Activated CD4-positive, alpha-beta T cell treated with anti-CD3 and anti-CD28 coated beads, Interleukin-2, amount 50 U/mL, for 1 hour (primary cell): ENCODE results near the gene PKDREJ.

Source experiments
- DNase-seq: peaks from one replicate; pipeline ENCODE4 v3.0.0-alpha.2; 2020

The PKDREJ gene

DNA sequence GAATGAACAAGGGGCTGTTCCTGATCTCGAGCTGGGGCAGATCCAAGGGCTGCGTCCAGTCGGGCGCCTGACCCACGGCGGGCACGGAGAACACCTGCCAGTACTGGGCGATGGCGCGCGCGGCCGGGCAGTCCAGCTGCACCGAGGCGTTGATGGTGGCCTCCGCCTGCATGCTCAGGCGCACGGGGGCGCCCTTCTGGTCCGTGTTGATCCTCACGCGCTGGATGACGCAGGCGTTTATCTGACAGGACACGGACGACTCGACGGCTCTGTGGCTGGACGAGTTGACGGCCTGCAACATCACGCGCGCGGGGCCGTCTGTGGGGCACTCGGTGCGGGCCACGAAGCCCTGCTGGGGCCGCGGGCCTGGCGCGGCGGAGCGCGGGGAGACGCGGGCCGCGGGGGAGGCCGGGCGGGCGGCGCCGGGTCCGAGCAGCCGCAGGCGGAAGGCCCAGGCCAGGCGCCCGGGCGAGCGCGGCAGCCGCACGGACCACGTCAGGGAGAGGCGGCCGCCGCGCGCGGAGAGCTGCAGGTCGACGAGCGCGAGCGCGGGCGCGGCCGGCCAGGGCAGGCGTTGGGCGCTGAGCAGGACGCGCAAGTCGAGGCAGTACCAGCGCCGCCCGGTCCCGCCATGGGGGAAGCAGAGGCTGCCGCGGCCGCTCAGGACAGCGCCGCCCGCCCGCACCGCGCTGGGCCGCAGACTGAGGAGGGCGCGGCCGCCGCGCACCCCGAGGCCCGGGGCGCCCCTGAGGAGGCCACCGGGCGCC lies 511 bp downstream of the PKDREJ start:
- DNase-seq = peak; percentile 9

DNA sequence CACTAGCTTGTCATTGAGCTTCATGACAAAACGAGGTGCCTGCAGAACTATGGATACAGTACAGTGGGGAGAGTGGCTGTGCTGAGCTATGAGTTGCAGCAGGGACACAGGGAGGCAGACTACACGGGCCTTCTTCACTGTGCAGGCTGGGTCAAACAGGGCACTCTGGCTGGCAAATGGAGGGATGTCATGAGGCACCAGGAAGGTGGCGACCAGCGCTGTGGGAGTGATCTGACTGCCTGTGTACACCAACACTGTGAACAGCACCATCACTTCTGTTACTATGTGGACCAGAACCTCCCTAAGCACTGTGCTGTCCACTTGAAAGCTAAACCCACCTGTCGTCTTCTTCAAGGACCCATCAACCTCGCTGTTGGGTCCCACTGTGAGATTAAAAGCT lies 3.1 kb downstream of the PKDREJ start:
- no peak for DNase-seq

DNA sequence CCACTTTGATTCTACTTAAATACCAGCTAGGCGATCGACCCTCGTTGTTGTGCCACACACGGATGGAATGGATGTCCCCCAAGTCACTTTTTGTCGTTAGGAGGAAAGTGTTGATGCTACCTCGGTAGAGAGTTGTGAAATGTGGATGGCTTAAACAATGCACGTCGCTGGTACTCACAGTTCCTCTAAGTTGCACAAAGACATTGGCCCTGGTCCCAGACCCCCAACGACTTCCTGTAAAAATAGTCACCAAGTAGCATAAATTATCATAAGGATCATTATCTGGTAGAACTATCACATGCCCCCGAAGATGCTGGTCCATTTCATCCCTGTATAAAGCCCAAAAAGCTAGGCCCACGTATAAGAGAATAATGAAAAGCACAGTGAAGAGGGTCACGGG lies 3.8 kb downstream of the PKDREJ start:
- no peak for DNase-seq

DNA sequence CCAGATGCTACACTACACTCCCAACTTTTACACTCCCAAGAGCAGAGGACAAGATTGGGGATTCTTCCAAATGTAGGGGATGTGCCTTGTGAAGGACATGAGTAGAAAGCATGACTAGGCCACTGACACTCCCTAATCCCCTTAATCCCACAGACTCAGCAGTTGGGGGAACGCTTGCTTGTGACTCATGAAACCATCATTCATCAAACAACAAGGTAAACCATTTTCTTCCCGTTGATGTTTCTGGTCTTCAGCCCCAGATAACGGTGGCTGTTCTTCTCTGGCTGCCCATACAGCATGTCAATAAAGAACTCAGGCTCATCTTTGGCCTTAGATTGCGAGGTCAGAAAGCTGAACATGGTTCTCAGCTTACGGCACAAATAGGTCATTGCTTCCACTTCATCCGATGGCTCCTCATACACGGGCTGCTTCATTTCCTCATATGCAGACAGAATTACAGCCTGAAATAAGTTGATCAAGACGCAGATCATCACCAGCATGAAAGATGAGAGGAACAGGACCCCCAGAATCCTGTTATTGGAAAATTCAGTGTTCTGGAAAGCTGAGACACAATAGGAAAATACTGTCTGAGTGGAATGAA lies 6.7 kb downstream of the PKDREJ start:
- no peak for DNase-seq

- DNase-seq = no peak
These were observed 11.2 kb downstream of the PKDREJ start for GRCh38 chr22:46251816-46252380.

DNA sequence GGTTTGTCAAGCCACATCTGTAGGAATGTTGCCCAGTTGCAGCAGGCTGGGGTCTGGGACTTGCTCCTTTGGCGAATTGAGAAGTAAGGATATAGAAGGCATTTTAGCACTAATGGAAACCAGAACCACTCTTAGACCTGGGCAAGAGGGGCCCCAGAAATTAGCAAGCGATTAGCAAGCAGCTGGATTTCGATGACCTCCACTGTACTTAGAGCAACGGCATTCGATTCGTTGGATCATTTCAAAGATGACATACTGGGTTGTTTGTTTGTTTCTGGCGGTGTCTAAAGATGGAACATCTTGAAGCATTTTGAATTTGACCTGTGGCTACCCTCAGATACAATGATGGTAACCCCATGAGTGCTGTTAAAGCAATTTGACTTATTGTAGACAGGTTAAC lies 11.9 kb downstream of the PKDREJ start:
- no peak for DNase-seq

DNA sequence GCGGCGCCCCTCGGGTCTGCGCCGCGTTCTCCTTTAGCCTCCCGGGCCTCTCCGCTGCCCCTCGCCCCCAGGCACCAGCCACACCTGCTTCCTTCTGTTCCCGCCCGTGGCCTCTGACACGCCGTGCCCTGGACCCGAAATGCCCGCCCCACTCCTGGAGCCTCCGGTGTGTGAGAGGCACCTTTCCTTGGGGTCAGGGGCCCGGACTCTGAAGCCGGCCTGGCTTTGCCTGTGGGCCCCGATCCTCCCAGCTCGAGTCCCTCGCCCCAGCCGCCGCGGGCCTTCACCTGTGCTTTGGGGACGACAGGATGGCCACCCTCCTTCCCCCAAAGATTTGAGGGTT lies 12.4 kb downstream of the PKDREJ start:
- no peak for DNase-seq

DNA sequence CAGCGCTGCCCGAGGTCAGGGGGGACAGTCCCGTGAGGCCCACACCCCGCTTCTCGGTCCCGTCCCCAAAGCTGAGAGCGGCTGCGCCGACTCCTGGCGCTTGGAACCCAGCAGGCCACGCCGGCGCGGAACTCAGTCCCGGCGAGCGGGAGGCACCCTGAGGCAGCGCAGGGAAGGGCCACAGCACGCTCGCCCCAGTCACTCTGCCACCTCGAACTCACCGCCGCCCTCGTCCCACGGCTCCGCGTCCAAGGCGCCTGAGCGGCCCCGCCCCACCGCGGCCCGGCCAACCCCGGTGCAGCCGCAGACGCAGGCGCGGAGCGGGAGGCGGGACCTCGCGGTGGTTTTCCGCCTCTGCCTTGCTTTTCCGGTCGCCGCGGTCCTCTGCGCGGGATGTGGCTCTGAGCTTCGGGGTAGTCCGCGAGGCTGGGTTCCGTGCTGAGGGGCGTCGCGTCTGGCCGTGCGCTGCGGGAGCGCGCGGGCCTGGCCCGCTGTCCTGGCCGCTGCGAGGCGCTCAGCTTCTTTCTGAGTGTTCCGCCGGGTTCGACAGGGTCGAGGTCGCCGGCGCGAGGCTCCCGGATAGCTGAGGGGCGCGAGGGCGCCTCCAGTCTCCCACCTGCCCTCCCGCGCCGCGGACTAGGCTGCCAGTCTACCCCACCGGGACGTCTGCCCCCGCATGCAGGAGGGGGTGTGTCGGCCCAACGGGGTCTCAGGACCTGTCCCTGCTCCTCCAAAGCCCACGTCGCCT lies 12.9 kb downstream of the PKDREJ start, which contains the start of gene CDPF1:
Gene CDPF1 (minus strand): TSS at position 259 of the 748 bp plus-strand sequence. CDS start 2,009 bp downstream, outside the sequence.
- peak; percentile 89 for DNase-seq

DNA sequence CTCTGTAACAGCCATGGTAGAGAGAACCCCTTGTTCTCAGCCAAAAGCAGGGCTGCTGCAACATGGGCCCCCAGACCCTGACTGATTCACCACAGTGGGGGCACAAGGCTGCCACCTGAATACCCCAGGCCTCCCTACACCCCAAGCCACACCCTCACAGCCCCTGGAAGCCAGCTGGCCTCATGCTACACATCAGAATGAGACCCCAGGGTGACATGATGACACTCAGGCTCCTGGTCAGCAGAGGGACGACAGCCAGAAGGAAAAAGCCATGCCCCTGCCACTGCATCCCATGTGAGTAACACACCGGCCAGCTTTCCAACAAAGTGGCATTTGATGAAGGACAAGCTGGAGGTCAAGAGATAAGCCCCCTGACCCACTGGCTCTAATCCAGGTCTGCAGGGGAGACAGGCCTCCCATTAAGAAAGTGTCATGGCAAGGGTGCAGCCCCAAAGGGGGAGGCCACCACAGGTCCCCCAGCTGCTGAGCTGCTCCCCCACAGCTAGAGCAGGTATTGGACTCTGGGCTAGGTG lies 15.6 kb downstream of the PKDREJ start:
- no peak for DNase-seq

DNA sequence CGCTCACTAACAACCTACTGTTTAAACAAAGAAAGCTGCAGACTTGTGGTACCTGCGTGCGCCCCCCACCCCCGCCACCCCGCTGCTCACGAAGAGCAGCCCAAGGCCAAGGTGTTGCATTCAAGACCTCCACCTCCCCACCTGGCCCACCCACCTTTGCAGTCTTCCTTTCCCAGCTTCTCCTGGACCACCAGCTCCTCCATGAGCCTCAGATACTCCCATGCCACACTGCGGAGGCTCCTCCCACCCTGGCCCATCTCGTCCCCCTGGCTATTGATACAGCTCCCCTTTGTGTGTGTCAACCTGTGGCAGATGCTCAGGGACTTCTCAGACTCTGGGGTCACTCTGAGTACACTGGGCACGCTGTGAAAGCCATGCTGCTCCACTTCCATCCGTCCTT lies 17.0 kb downstream of the PKDREJ start:
- no peak for DNase-seq

- no peak for DNase-seq
These were observed 17.6 kb downstream of the PKDREJ start for GRCh38 chr22:46245511-46245910.

DNA sequence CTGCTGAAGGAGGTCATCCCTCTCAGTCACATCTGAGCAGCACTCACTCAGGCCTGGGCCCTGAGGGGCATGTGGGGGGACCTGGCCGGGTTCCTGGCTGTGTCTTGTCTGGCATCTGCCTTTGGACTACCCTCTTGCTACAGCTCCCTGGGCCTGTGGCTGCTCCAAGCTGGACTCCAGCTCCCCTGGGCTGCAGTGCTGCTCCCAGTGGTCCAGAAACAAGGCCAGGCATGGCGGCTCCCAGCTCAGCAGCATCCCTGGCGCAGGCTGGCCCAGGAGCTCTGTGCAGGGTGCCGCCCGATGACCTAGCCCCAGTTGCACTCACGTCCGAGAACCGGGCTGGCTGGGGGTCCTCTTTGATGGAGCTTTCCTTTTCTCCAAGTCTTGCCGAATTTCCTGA lies 18.4 kb downstream of the PKDREJ start:
- DNase-seq = no peak

GRCh38 chr22:46242076-46242475 lies 21.1 kb downstream of the PKDREJ start:
- DNase-seq = no peak

DNA sequence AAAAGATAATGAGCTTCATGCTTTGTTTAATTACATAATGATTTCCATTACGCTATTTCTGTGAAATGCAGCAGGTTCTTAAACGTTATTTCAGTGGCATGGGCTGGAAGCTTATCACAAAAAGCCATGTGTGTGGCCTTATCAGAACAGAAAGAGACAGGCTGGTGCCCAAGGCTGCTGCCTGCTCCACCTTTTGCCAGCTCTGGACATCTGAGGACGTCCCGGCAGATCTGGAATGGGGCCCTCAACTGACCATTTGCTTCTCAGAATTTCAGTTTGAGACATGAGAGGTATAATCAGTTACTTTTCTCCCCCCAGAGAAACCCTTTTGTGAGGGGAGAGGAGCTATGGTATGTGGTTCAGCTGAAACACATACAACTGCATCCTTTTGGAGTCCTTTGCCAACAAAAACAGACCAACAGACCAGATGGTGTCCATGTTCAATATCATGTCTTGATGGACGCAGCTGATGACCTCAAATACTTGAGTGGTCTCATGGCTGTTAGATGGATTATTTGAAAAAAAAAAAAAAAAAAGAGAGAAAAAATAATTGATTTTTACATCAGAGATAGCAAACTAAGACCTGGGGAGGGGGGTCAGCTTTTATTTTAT lies 21.6 kb downstream of the PKDREJ start:
- no peak for DNase-seq

DNA sequence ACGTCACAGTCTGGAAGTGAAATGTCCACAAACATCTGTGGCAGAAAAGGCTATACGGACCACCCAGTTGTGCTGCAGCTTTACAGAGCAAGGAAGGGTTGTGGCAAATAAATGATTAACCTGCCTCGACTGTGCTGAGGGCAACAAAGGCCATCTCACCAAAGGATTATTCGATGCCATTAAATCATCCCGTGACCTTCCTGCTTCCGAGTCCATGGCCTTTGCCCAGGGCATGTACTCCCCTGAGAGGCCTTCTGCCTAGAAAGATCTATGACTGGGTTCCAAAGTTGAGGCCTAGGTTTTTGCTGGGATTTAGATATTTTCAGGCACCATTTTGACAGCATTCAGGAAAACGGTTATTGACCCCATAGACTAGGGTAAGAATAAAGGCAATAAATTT lies 22.2 kb downstream of the PKDREJ start:
- DNase-seq = no peak

DNA sequence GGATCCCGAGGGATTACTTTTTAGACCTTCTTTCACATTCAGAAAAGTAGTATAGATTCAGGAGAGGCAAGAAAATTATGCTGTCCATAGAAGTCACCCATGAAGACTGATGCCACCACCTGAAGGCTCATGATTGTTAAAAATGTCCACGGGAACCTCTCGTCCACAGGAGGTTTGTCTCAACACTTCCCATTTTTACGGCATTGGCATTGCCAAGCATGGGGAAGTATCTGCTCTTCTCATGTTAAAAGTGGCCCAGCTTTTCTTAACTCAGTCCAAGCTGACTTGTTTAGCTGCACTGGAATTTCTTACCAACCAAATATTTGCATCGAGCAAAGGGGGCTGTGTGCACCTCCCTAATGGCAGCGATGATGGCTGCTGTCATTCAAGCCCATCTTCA lies 22.6 kb downstream of the PKDREJ start:
- DNase-seq = no peak

DNA sequence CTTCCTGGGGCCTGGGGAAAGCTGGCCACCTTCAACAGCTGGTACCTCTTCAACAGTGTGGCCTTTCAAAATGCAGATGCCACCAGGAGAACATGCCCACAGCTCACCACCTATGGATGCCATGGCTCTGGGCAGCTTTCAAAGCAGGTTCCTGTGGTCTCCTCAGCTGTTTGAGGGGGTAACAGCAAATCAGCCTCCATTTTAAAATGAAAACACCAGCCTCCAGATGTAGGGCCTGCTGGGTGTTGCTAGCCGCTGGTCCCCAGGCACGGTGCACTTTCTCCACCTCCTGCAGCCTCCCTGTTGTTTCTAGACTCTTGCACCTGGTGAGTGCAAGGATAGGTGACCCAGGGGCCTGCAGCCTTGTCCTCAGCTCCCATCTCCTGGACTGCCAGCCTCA lies 23.1 kb downstream of the PKDREJ start:
- DNase-seq = no peak

DNA sequence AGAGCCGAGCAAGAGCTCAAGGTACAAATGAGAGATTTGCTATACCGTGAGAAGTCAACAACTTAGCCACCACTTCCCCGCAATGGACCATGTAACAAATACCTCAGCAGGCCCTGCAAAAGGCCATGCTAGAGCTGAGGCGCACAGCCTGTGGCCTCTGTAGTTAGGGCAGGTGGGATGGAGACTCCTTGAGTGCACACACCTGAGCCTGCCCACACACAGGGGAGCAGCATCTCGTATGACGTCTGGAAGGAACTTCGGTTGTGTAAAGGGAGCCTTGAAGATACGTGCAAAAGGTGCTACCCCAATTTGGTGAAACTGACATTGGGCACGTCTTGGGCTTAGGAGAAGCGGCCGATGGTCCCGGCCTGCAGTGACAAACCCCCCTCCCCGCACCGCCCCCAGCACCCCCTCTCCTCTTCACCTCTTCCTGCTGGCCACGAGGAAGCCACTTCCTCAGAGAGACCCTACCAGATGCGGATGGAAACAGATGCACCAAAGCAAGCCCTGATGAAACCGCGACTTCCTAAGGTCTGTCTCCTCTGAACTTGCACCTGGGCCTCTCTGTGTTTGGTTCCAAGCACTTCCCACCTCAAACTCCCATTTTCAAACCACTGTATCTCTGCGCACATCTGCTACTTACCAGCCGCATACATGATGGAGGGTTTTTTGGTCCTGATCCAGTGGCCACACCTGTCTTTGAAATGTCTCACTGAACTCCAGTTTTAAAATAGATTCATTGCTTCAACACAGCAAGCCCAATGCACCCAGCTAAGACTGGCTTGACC lies 23.7 kb downstream of the PKDREJ start:
- DNase-seq = no peak

DNA sequence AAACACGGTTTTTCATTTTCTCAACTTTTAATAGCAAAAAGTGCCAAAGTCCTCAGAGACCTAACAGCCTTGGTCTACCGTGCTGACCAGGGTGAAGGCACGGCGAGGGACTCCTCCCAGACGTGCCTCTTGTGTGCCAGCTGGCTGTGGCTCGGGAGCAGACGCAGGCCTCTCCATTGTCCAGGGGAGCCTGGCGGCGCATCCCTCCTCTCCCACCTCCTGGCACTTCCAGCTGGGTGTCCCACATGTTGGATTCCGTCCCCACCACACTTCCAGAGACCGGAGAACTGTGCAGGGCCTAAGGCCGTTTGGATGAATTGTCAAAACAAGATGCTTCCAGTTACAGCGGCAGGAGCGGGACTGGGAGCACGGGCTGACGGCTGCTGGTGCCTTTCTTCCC lies 24.6 kb downstream of the PKDREJ start:
- no peak for DNase-seq

DNA sequence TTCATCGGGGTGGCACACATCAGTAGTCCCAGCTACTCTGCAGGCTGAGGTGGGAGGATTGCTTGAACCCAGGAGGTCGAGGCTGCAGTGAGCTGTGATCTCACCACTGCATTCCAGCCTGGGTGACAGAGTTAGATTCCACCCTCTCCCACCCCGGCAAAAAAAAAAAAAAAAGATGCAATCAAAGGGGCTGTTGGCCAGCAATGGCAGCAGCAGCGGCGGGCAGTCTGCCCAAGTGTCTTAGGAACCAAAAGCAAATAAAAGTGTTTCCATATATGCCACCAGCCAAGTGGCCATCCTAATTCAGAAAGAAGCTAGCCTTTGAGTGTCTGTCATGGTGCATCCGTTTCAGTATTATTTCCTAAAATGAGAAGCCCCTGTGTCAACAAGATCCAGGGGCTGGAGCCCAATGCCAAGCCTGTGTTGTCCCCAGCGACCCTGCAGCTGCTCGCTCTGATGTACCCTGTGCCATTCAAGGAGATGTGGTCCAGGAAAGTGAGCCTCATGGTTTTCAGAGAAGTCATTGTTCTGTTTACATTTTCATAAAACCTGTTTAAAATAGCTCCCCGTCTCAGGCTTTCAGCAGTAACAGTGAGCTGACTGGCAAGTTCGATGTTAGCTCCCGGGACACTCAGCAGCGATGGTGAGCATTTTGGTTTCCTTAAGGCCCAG lies 25.6 kb downstream of the PKDREJ start:
- DNase-seq = no peak

DNA sequence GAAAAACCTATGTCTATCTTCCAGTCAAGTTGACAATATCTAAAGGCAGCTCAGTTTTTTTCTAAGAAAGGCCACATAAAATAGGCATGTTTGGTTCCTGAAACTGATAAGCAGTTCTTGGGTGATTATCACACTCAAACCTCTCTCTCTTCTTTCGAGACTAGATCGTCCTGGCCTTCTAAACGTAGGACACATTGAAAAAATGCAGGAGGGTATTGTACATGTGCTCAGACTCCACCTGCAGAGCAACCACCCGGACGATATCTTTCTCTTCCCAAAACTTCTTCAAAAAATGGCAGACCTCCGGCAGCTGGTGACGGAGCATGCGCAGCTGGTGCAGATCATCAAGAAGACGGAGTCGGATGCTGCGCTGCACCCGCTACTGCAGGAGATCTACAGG lies 28.2 kb downstream of the PKDREJ start:
- no peak for DNase-seq

DNA sequence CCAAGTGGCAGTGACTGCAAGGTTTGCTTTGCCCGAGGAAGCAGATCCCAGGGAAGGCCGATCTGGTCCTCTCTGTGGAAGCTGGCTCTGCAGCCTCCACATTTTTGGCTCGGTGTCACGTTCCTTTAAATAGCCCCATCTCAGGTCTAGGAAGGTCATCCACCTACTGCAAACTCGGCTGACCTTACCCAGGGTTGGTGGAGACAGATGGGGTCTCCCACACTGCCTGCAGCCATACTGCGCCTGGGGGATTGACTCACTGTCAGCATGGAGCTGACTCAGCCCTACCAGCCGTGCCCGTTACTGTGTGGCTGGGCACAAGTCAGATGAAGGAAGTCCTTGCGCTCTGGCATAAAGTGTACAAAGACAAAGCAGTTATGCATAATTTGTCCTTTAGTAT lies 29.9 kb downstream of the PKDREJ start:
- no peak for DNase-seq
